Measurements from ENCODE around the gene ZNF701. TPM values are rescaled to one million over a fixed set of nuclear protein-coding genes. Genes with fewer than 3 reads are reported as not detected.
"Not testable (repeated sequence)": the region's sequence is repeated elsewhere in the genome, so short reads cannot be mapped to it uniquely, and the experiment has no call there.

ZNF701 gene
- total and polyA plus RNA-seq, 12 donors, result 4.0 to 21.3 (median 11.1) TPM

DNA sequence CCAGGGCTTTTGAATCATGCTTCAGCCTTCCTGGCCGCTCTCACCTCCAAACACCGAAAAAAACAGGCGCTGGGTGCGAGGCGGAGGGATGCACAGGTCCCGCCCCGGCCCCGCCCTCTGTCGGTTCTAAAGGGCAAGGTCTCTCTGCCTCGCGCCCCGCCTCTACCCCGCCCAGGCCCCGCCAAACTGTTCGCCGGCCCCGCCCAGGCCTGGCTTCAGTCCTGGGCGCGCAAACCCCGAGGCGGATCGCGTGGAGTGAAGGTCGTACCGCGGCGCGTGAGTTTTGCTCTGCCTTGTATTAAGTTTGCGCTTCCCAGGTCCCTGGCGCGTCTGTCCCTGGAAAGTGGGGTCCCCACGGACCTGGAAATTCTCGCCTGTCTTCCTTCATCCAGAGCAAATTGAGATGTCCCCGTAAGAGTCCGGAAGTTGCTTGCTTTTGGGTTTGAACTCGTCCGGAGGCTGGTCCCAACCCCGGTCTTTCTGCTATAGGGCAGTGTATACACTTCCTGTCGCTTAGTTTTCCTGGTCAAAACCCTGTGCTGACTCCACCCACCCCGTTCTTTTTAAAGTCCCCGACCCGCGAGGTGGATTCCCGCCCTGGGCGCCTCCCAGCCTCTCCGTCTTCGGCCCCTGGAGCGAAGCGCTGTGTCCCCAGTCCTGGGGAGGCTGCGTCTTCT lies 34.2 kb upstream of the ZNF701 start:
- Histone ChIP-seq H3K27ac (peak overlapping the region in 3 of 5 donors; percentile 37 to 72 (median 68)), H3K9me3 (replicated peaks in 1 of 3) (no peaks in the 10 kb centered on the region), H3K4me3 (peak overlapping the region in 1 of 4 donors; percentile 57), H3K36me3 (replicated peaks in 1 of 2) (no peaks in the 10 kb centered on the region), H3K4me1 (replicated peaks in 1 of 2) (no peaks in the 10 kb centered on the region), H3K27me3 (no peaks in the 10 kb centered on the region)
- TF ChIP-seq, protein P1, sequence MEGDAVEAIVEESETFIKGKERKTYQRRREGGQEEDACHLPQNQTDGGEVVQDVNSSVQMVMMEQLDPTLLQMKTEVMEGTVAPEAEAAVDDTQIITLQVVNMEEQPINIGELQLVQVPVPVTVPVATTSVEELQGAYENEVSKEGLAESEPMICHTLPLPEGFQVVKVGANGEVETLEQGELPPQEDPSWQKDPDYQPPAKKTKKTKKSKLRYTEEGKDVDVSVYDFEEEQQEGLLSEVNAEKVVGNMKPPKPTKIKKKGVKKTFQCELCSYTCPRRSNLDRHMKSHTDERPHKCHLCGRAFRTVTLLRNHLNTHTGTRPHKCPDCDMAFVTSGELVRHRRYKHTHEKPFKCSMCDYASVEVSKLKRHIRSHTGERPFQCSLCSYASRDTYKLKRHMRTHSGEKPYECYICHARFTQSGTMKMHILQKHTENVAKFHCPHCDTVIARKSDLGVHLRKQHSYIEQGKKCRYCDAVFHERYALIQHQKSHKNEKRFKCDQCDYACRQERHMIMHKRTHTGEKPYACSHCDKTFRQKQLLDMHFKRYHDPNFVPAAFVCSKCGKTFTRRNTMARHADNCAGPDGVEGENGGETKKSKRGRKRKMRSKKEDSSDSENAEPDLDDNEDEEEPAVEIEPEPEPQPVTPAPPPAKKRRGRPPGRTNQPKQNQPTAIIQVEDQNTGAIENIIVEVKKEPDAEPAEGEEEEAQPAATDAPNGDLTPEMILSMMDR (IDR thresholded peaks at IDR 0.05), result peak in 1 of 6 experiments; percentile 22
- peak in 1 of 2 donors; percentile 18 for TF ChIP-seq POLR2A (IDR thresholded peaks at IDR 0.05)
- intact Hi-C loops (cut with DNase I), result no loop called here
- WGBS, 4 donors, result 20 to 37% (median 28%) methylated on average over 29 to 50 of the region's 50 CpGs
- peak; percentile 55 to 88 (median 84) for DNase-seq

DNA sequence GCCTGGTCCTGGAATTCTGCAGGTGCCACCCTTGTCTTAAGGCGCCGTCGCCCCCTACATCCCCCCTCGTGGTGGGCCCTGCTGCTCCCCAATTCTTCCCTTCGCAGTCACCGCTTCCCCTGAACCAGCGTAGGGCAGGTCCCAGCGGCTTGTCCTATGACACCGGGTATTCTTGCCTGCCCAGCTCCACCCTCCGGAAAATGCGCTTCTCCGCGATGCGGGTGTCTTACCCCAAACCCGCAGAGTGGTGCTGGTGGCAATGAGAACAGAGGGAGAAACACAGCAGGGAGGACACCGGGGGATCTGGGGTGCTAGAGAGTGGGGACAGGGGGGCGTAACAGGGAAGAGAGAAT lies 33.7 kb upstream of the ZNF701 start:
- Histone ChIP-seq H3K27me3 (no peaks in the 10 kb centered on the region), H3K4me3 (peak overlapping the region in 1 of 4 donors; percentile 57), H3K27ac (peak overlapping the region in 3 of 5 donors; percentile 37 to 72 (median 68)), H3K4me1 (replicated peaks in 1 of 2) (no peaks in the 10 kb centered on the region), H3K9me3 (replicated peaks in 1 of 3) (no peaks in the 10 kb centered on the region), H3K36me3 (replicated peaks in 1 of 2) (no peaks in the 10 kb centered on the region)
- 19 to 35% (median 30%) methylated on average over 9 to 17 of the region's 17 CpGs for WGBS, 4 donors
- peak in 1 of 7 donors; percentile 24 for DNase-seq
- no peak for TF ChIP-seq POLR2A (IDR thresholded peaks at IDR 0.05)
- TF ChIP-seq, protein P1 (IDR thresholded peaks at IDR 0.05), result no peak
- intact Hi-C loops (cut with DNase I), result no loop called here

DNA sequence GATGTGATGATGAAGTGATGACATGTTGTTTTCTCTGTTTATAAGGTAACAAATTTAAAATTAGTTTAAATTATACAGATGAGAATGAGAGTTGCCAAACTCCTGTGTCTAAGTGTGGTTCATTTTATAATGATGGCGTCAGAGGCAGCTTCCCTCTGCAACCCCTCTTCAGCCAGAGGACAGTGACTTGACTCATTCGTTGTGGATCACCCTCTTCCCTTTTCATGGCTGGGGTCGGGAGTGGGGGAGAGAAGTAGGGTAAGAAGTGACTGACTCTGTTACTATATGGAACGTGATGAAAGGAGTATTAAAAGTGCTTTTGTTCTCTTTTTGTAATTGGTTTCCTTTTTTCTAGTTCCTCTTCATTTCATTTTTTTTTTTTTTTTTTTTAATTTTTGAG lies 31.3 kb upstream of the ZNF701 start:
- 69 to 80% (median 75%) methylated on average over 4 of the region's 4 CpGs for WGBS, 4 donors
- H3K9me3 ChIP-seq (replicated peaks in 1 of 3); H3K4me1 ChIP-seq (replicated peaks in 1 of 2); DNase-seq; H3K27me3 ChIP-seq; H3K4me3 ChIP-seq; H3K27ac ChIP-seq; H3K36me3 ChIP-seq (replicated peaks in 1 of 2); intact Hi-C loops (cut with DNase I): not testable (repeated sequence)

DNA sequence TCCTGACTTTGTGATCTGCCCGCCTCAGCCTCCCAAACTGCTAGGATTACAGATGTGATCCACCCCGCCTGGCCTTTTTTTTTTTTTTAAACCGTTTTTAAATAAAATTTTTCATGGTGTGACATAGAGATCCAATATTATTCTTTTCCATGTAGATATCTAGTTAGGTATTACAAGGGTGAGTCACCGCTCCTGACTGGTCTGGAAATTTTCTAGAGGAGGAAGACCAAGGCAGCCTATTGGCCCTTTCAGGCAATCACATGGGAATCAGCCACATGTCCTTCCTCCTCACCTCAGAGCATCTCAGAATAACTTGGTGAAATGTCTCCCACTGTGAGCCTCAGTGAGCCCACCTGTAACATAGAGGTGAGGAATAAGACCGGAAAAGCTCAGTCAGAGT lies 28.9 kb upstream of the ZNF701 start:
- H3K9me3 ChIP-seq (replicated peaks in 1 of 3); DNase-seq; H3K4me1 ChIP-seq (replicated peaks in 1 of 2); H3K27ac ChIP-seq; intact Hi-C loops (cut with DNase I); H3K4me3 ChIP-seq; H3K27me3 ChIP-seq: not testable (repeated sequence)
- H3K36me3 ChIP-seq (replicated peaks in 1 of 2), result peaks cover 0 to 25% of the 10 kb centered on the region in 2 donors
- WGBS, 4 donors, result 90 to 98% (median 95%) methylated on average over 5 of the region's 5 CpGs

DNA sequence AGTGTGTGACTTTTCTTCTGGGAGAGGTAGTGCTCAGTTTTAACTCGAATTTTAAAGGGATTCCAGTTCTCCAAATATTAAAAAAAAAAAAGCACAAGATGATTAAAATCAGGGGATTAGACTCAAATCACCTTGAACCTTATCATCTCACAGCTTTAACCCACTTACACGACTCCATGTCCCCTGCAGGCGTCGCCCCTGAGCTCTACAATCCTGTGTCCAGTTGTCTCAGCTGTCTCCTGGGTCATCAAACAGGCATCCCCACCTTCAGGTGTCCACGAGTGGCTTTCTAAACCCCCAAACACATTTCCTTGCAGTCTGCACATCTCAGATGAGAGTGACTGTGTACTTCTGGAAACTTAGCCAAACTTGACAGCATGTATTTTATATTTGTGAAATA lies 28.5 kb upstream of the ZNF701 start:
- intact Hi-C loops (cut with DNase I), result no loop called here

DNA sequence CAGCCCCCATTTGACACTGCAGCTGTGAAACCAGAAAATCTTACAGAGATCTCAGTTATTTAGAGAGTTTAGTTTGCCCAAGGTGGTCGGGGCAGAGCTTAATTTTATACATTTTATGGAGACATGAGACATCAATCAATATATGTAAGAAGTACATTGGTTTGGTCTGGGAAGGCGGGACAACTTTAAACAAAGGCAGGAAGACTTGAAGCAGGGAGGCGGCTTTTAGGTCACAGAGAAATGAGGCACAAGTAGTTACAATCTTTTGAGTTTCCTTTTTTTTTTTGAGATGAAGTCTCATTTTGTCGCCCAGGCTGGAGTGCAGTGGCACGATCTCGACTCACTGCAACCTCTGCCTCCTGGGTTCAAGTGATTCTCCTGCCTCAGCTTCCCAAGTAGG lies 27.5 kb upstream of the ZNF701 start:
- H3K27me3 ChIP-seq; H3K27ac ChIP-seq; DNase-seq; H3K4me3 ChIP-seq; intact Hi-C loops (cut with DNase I); H3K4me1 ChIP-seq (replicated peaks in 1 of 2); H3K9me3 ChIP-seq (replicated peaks in 1 of 3): not testable (repeated sequence)
- 86 to 90% (median 88%) methylated on average over 5 to 6 of the region's 6 CpGs for WGBS, 4 donors
- peaks cover 0 to 25% of the 10 kb centered on the region in 2 donors for H3K36me3 ChIP-seq (replicated peaks in 1 of 2)

More for the DNA sequence above, 28.5 kb upstream of the ZNF701 start:
- H3K27me3 ChIP-seq, result no peaks in the 10 kb centered on the region
- H3K9me3 ChIP-seq (replicated peaks in 1 of 3), result no peaks in the 10 kb centered on the region
- no peak overlapping the region for H3K27ac ChIP-seq
- no peaks in the 10 kb centered on the region for H3K4me1 ChIP-seq (replicated peaks in 1 of 2)
- H3K36me3 ChIP-seq (replicated peaks in 1 of 2), result peaks cover 0 to 25% of the 10 kb centered on the region in 2 donors
- 86 to 92% (median 88%) methylated on average over 5 of the region's 5 CpGs for WGBS, 4 donors
- DNase-seq, result no peak
- no peak overlapping the region for H3K4me3 ChIP-seq
- no peak for TF ChIP-seq POLR2A (IDR thresholded peaks at IDR 0.05)
- TF ChIP-seq, protein P1 (IDR thresholded peaks at IDR 0.05), result no peak

All from adrenal gland (tissue), 12 donors.